ENCODE measurements around the gene CNTN4. TPM values are rescaled to one million over a fixed set of nuclear protein-coding genes. Genes with fewer than 3 reads are reported as not detected.

The CNTN4 gene
- polyA plus RNA-seq, 1 donor (not counting 4 experiments of a cell fraction or from before 2014, with no cell fraction given) = not detected

- dilution Hi-C loops (cut with MboI; ENCODE audit: extremely low pct_ligation_motif_present, low sequenced_read_pairs) = no loop called here
- Histone ChIP-seq H2AFZ (ENCODE audit: control insufficient read depth, low read length) (no peak overlapping the region), H3K79me2 (ENCODE audit: control insufficient read depth, insufficient read depth, low read length) (no peaks in the 10 kb centered on the region), H3K9me3 (ENCODE audit: control insufficient read depth, low read depth, low read length) (no peaks in the 10 kb centered on the region), H3K4me3 (ENCODE audit: control insufficient read depth in 2 of 3, extremely low read depth in 1 of 3, insufficient read depth in 2 of 3, low read depth in 1 of 3, low read length in 3 of 3) (no peak overlapping the region), H3K27me3 (ENCODE audit: control insufficient read depth, extremely low read depth, insufficient read depth, low read length) (no peaks in the 10 kb centered on the region), H3K9me1 (ENCODE audit: control insufficient read depth, extremely low read depth, insufficient read depth, low read length) (no peaks in the 10 kb centered on the region), H3K9ac (ENCODE audit: control insufficient read depth, extremely low read depth, insufficient read depth, low read length) (no peak overlapping the region), H4K20me1 (ENCODE audit: control insufficient read depth, extremely low read depth, insufficient read depth, low read length) (no peaks in the 10 kb centered on the region), H3K27ac (ENCODE audit: control insufficient read depth, insufficient read depth, low read length) (no peak overlapping the region), H3K4me2 (ENCODE audit: control insufficient read depth, extremely low read depth, insufficient read depth, low read depth, low read length) (no peak overlapping the region), H3K4me1 (ENCODE audit: control insufficient read depth, extremely low read depth, insufficient read depth, low read length) (no peaks in the 10 kb centered on the region), H3K36me3 (ENCODE audit: control insufficient read depth in 2 of 2, extremely low read depth in 1 of 2, insufficient read depth in 2 of 2, low read length in 2 of 2) (no peaks in the 10 kb centered on the region)
- no peak for DNase-seq (ENCODE audit: low read depth, low spot score)
- no peak for FAIRE-seq
- TF ChIP-seq EZH2 (IDR thresholded peaks at IDR 0.05; ENCODE audit: low read length) (no peak), CTCF (optimal IDR thresholded peaks at IDR 0.05 in 1 of 3, IDR thresholded peaks at IDR 0.05 in 1 of 3, conservative IDR thresholded peaks at IDR 0.05 in 1 of 3; ENCODE audit: extremely low read depth in 1 of 3, insufficient read depth in 2 of 3, low read length in 3 of 3) (no peak)
Observed at GRCh38 chr3:2180634-2181033, 82.0 kb downstream of the CNTN4 start.

GRCh38 chr3:2198776-2199279 lies 100.2 kb downstream of the CNTN4 start:
- no peak for DNase-seq (ENCODE audit: low read depth, low spot score)

More at GRCh38 chr3:2198776-2199279, 100.2 kb downstream of the CNTN4 start:
- H3K4me1 ChIP-seq (ENCODE audit: control insufficient read depth, extremely low read depth, insufficient read depth, low read length) = no peaks in the 10 kb centered on the region
- no peaks in the 10 kb centered on the region for H3K9me3 ChIP-seq (ENCODE audit: control insufficient read depth, low read depth, low read length)
- no peak overlapping the region for H3K27ac ChIP-seq (ENCODE audit: control insufficient read depth, insufficient read depth, low read length)
- H3K9ac ChIP-seq (ENCODE audit: control insufficient read depth, extremely low read depth, insufficient read depth, low read length) = no peak overlapping the region
- no peaks in the 10 kb centered on the region for H3K36me3 ChIP-seq (ENCODE audit: control insufficient read depth in 2 of 2, extremely low read depth in 1 of 2, insufficient read depth in 2 of 2, low read length in 2 of 2)
- H4K20me1 ChIP-seq (ENCODE audit: control insufficient read depth, extremely low read depth, insufficient read depth, low read length) = no peaks in the 10 kb centered on the region
- H3K9me1 ChIP-seq (ENCODE audit: control insufficient read depth, extremely low read depth, insufficient read depth, low read length) = no peaks in the 10 kb centered on the region
- no peak for TF ChIP-seq CTCF (optimal IDR thresholded peaks at IDR 0.05 in 1 of 3, IDR thresholded peaks at IDR 0.05 in 1 of 3, conservative IDR thresholded peaks at IDR 0.05 in 1 of 3; ENCODE audit: extremely low read depth in 1 of 3, insufficient read depth in 2 of 3, low read length in 3 of 3)
- TF ChIP-seq EZH2 (IDR thresholded peaks at IDR 0.05; ENCODE audit: low read length) = no peak
- dilution Hi-C loops (cut with MboI; ENCODE audit: extremely low pct_ligation_motif_present, low sequenced_read_pairs) = no loop called here
- H3K4me3 ChIP-seq (ENCODE audit: control insufficient read depth in 2 of 3, extremely low read depth in 1 of 3, insufficient read depth in 2 of 3, low read depth in 1 of 3, low read length in 3 of 3) = no peak overlapping the region
- FAIRE-seq = no peak
- H3K27me3 ChIP-seq (ENCODE audit: control insufficient read depth, extremely low read depth, insufficient read depth, low read length) = no peaks in the 10 kb centered on the region
- H2AFZ ChIP-seq (ENCODE audit: control insufficient read depth, low read length) = no peak overlapping the region
- no peak overlapping the region for H3K4me2 ChIP-seq (ENCODE audit: control insufficient read depth, extremely low read depth, insufficient read depth, low read depth, low read length)
- no peaks in the 10 kb centered on the region for H3K79me2 ChIP-seq (ENCODE audit: control insufficient read depth, insufficient read depth, low read length)

Data from keratinocyte (primary cell).